Loucy (cell line): ENCODE data around the gene SEM1.
"Not testable (repeated sequence)": the region's sequence is repeated elsewhere in the genome, so short reads cannot be mapped to it uniquely, and the experiment has no call there.

Source experiments
- H2AFZ ChIP-seq: fragments of 200-600 bp; sonication (generic); 2 replicates; pipeline ENCODE4 v1.6.0; 2016; ENCODE audit warnings: antibody characterized with exemption, mild to moderate bottlenecking, low read length, moderate library complexity
- H3F3A ChIP-seq: fragments of 200-600 bp; 2 replicates; pipeline ENCODE4 v1.6.0; 2016; ENCODE audit warnings: antibody characterized with exemption, low read depth, mild to moderate bottlenecking
- H3K27me3 ChIP-seq: fragments of 200-600 bp; sonication (generic); 2 replicates; pipeline ENCODE4 v1.6.1; 2014; ENCODE audit warnings: low read length, mild to moderate bottlenecking; ENCODE audit not compliant: insufficient read depth, poor library complexity, severe bottlenecking
- H3K36me3 ChIP-seq: fragments of 200-600 bp; sonication (generic); 2 replicates; pipeline ENCODE4 v1.6.1; 2016; ENCODE audit warnings: low read length; ENCODE audit not compliant: insufficient read depth
- H3K4me1 ChIP-seq: fragments of 200-600 bp; sonication (generic); 2 replicates; pipeline ENCODE4 v1.5.1; 2014; ENCODE audit warnings: low read length, mild to moderate bottlenecking; ENCODE audit not compliant: insufficient read depth, poor library complexity, severe bottlenecking
- H3K4me2 ChIP-seq: fragments of 200-600 bp; sonication (generic); 2 replicates; pipeline ENCODE4 v1.6.0; 2014; ENCODE audit warnings: antibody characterized with exemption, low read length, low read depth, mild to moderate bottlenecking; ENCODE audit not compliant: poor library complexity, severe bottlenecking
- H3K4me3 ChIP-seq: fragments of 200-600 bp; sonication (generic); 2 replicates; pipeline ENCODE4 v1.5.1; 2014; ENCODE audit warnings: low read length, mild to moderate bottlenecking, mixed read lengths; ENCODE audit not compliant: poor library complexity, severe bottlenecking
- H3K79me2 ChIP-seq: fragments of 200-600 bp; sonication (generic); 2 replicates; pipeline ENCODE4 v1.6.1; 2014; ENCODE audit warnings: low read length; ENCODE audit not compliant: insufficient read depth
- H3K9ac ChIP-seq: fragments of 200-600 bp; sonication (generic); 2 replicates; pipeline ENCODE4 v1.6.0; 2014; ENCODE audit warnings: mild to moderate bottlenecking, low read depth, low read length, moderate library complexity; ENCODE audit not compliant: poor library complexity, severe bottlenecking
- H3K9me2 ChIP-seq: fragments of 200-600 bp; sonication (generic); replicated peaks from 2 replicates; pipeline ENCODE4 v1.6.1; 2016; ENCODE audit warnings: low read depth, low read length, mixed read lengths
- H3K9me3 ChIP-seq: fragments of 200-600 bp; sonication (generic); 2 replicates; pipeline ENCODE4 v1.6.1; 2014; ENCODE audit warnings: mild to moderate bottlenecking, antibody characterized with exemption, low read length, low read depth; ENCODE audit not compliant: insufficient read depth
- H4K20me1 ChIP-seq: fragments of 200-600 bp; sonication (generic); 2 replicates; pipeline ENCODE4 v1.6.0; 2014; ENCODE audit warnings: antibody characterized with exemption, low read length, mild to moderate bottlenecking; ENCODE audit not compliant: insufficient read depth, poor library complexity, severe bottlenecking
- CTCF ChIP-seq: fragments of 200-600 bp; sonication (generic); conservative IDR thresholded peaks from 2 replicates; pipeline ENCODE4 v1.5.1; 2014; ENCODE audit warnings: mild to moderate bottlenecking, antibody characterized with exemption, low read length
- EZH2phosphoT487 ChIP-seq: fragments of 200-600 bp; IDR thresholded peaks from 2 replicates; pipeline ENCODE4 v1.6.1; 2018; ENCODE audit warnings: antibody characterized with exemption, mild to moderate bottlenecking, moderate library complexity, borderline replicate concordance

SEM1 gene

GRCh38 chr7:96648784-96649183 lies 60.9 kb downstream of the SEM1 start:
- Histone ChIP-seq H3K4me2 (no peak overlapping the region), H3K9me3 (no peaks in the 10 kb centered on the region), H3F3A (no peaks in the 10 kb centered on the region), H3K4me1 (peaks cover 10% of the 10 kb centered on the region), H4K20me1 (no peaks in the 10 kb centered on the region), H3K9ac (no peak overlapping the region), H3K9me2 (no peaks in the 10 kb centered on the region), H3K79me2 (no peaks in the 10 kb centered on the region), H3K36me3 (no peaks in the 10 kb centered on the region), H3K4me3 (no peak overlapping the region), H3K27me3 (no peaks in the 10 kb centered on the region), H2AFZ (no peak overlapping the region)
- no peak for TF ChIP-seq CTCF
- TF ChIP-seq EZH2phosphoT487 = no peak

- no peaks in the 10 kb centered on the region for H3K9me2 ChIP-seq
- peaks cover 10% of the 10 kb centered on the region for H3K4me1 ChIP-seq
- H4K20me1 ChIP-seq = no peaks in the 10 kb centered on the region
- no peak overlapping the region for H3K4me2 ChIP-seq
- H2AFZ ChIP-seq = no peak overlapping the region
- no peaks in the 10 kb centered on the region for H3K27me3 ChIP-seq
- TF ChIP-seq EZH2phosphoT487 = no peak
- TF ChIP-seq CTCF = no peak
- no peaks in the 10 kb centered on the region for H3K9me3 ChIP-seq
- no peak overlapping the region for H3K4me3 ChIP-seq
- H3F3A ChIP-seq = no peaks in the 10 kb centered on the region
- no peak overlapping the region for H3K9ac ChIP-seq
- H3K79me2 ChIP-seq = no peaks in the 10 kb centered on the region
- H3K36me3 ChIP-seq = no peaks in the 10 kb centered on the region
Observed at GRCh38 chr7:96647733-96648132, 61.9 kb downstream of the SEM1 start.

DNA sequence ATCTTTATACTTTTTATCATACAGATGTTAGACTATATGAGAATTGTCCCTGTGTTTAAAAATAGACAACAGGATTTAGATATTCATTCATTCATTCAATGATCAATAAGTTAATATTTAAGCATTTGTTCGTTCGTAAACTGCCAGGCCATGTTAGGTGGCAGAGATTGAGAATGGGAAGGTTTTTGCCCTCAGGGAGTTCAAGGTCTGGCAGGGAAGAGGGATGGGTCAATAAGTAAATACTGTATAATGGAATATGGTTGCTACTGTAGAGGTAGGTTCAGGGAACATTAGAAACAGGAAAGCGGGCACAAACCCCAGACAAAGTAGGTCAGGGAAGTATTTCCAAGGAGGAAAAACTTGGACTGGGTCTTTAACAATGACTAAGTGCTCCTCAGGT lies 64.6 kb downstream of the SEM1 start:
- Histone ChIP-seq H3F3A (no peaks in the 10 kb centered on the region), H4K20me1 (no peaks in the 10 kb centered on the region), H2AFZ (no peak overlapping the region), H3K9ac (no peak overlapping the region), H3K4me3 (no peak overlapping the region), H3K4me2 (no peak overlapping the region), H3K36me3 (no peaks in the 10 kb centered on the region), H3K9me3 (no peaks in the 10 kb centered on the region), H3K9me2 (no peaks in the 10 kb centered on the region), H3K4me1 (peaks cover 7% of the 10 kb centered on the region), H3K79me2 (no peaks in the 10 kb centered on the region), H3K27me3 (no peaks in the 10 kb centered on the region)
- TF ChIP-seq EZH2phosphoT487 (no peak), CTCF (no peak)

- H4K20me1 ChIP-seq, H3K36me3 ChIP-seq, H3K9me3 ChIP-seq, H3K9me2 ChIP-seq, H3K4me2 ChIP-seq, H3K4me1 ChIP-seq, H2AFZ ChIP-seq, H3K27me3 ChIP-seq, H3K79me2 ChIP-seq, H3F3A ChIP-seq, H3K9ac ChIP-seq, H3K4me3 ChIP-seq: not testable (repeated sequence)
Observed at GRCh38 chr7:96643436-96643835, 66.2 kb downstream of the SEM1 start.
